IMR-90 (cell line): Measurements from ENCODE around the gene NUP50. TPM values are rescaled to one million over a fixed set of nuclear protein-coding genes. Genes with fewer than 3 reads are reported as not detected.

Source experiments
- ATAC-seq: fragments of 200-7000 bp; cut with Tn5 transposase; 2 replicates; pipeline ENCODE4 v1.9.1; 2020; ENCODE audit warnings: low read depth, mild to moderate bottlenecking, moderate library complexity
- BruUV-seq: library from RNA; stranded (reverse); fragments of 400-500 nt; replicated peaks from 2 replicates; lab custom pipeline; 2021; lab: Mats Ljungman, UMichigan
- CTCF ChIA-PET: fragments of 300-600 bp; formaldehyde crosslinking; extraction: SDS; loops from one replicate; lab custom pipeline; 2021; ENCODE audit warnings: antibody characterized with exemption; lab: Yijun Ruan, JAX
- POLR2A ChIA-PET: fragments of 300-600 bp; sonication (Branson Sonifier 250); formaldehyde crosslinking; loops from one replicate; lab custom pipeline; 2022; ENCODE audit warnings: antibody characterized with exemption; ENCODE audit not compliant: unreplicated experiment; lab: Charles Lee
- DNase-seq: peaks from one replicate; pipeline ENCODE4 v3.0.0; 2013
- H2AFZ ChIP-seq: replicated peaks from 2 replicates; pipeline ENCODE3; 2013; ENCODE audit warnings: low read length, mild to moderate bottlenecking; ENCODE audit not compliant: poor library complexity
- H2AK5ac ChIP-seq: 2 replicates; pipeline ENCODE4 v1.6.1; 2013; ENCODE audit warnings: low read depth, low read length, inconsistent platforms
- H2AK9ac ChIP-seq: replicated peaks from 2 replicates; pipeline ENCODE3; 2013; ENCODE audit warnings: mild to moderate bottlenecking, low read depth, low read length, moderate library complexity; ENCODE audit not compliant: poor library complexity
- H2BK120ac ChIP-seq: 2 replicates; pipeline ENCODE4 v1.6.1; 2013; ENCODE audit warnings: low read depth, low read length, inconsistent platforms
- H2BK15ac ChIP-seq: 3 replicates; pipeline ENCODE4 v1.6.1; 2013; ENCODE audit warnings: low read depth, low read length, inconsistent platforms
- H2BK20ac ChIP-seq: 2 replicates; pipeline ENCODE4 v1.6.1; 2013; ENCODE audit warnings: low read depth, mild to moderate bottlenecking, inconsistent platforms, low read length, moderate library complexity
- H2BK5ac ChIP-seq: 2 replicates; pipeline ENCODE4 v1.6.1; 2013; ENCODE audit warnings: mild to moderate bottlenecking, low read depth, low read length, inconsistent platforms; ENCODE audit not compliant: poor library complexity, severe bottlenecking
- H3K14ac ChIP-seq: replicated peaks from 2 replicates; pipeline ENCODE4 v1.6.1; 2013; ENCODE audit warnings: low read depth, low read length, inconsistent platforms
- H3K18ac ChIP-seq: 2 replicates; pipeline ENCODE4 v1.6.1; 2013; ENCODE audit warnings: low read depth, low read length, control low read depth
- H3K23ac ChIP-seq: 2 replicates; pipeline ENCODE4 v1.6.1; 2013; ENCODE audit warnings: low read depth, low read length, inconsistent platforms
- H3K27ac ChIP-seq: 2 replicates; pipeline ENCODE4 v1.5.1; 2013; ENCODE audit warnings: mild to moderate bottlenecking, control low read depth, low read length; ENCODE audit not compliant: insufficient read depth
- H3K27me3 ChIP-seq: 2 replicates; pipeline ENCODE4 v1.6.1; 2013; ENCODE audit warnings: low read length; ENCODE audit not compliant: control insufficient read depth, insufficient read depth
- H3K36me3 ChIP-seq: 2 replicates; pipeline ENCODE4 v1.6.1; 2013; ENCODE audit warnings: low read length, mixed read lengths; ENCODE audit not compliant: control insufficient read depth, insufficient read depth
- H3K4ac ChIP-seq: 2 replicates; pipeline ENCODE4 v1.6.1; 2013; ENCODE audit warnings: low read depth, low read length, inconsistent platforms
- H3K4me1 ChIP-seq: 2 replicates; pipeline ENCODE4 v1.6.1; 2013; ENCODE audit warnings: low read length, mixed read lengths; ENCODE audit not compliant: control insufficient read depth, insufficient read depth
- H3K4me2 ChIP-seq: 2 replicates; pipeline ENCODE4 v1.6.1; 2013; ENCODE audit warnings: low read depth, mild to moderate bottlenecking, control low read depth, low read length, moderate library complexity
- H3K4me3 ChIP-seq: 2 replicates; pipeline ENCODE4 v1.5.1; 2013; ENCODE audit warnings: low read depth, mild to moderate bottlenecking, control low read depth, low read length, moderate library complexity; ENCODE audit not compliant: insufficient read depth
- H3K56ac ChIP-seq: 2 replicates; pipeline ENCODE4 v1.6.1; 2013; ENCODE audit warnings: low read length, inconsistent platforms; ENCODE audit not compliant: insufficient read depth; ENCODE audit errors: extremely low read depth
- H3K79me1 ChIP-seq, 2 experiments: 2 replicates each; pipeline ENCODE4 v1.6.1; 2013; ENCODE audit warnings: low read length in 2 of 2, inconsistent platforms in 1 of 2, low read depth in 1 of 2
- H3K9ac ChIP-seq: 2 replicates; pipeline ENCODE4 v1.6.1; 2013; ENCODE audit warnings: low read depth, low read length, control low read depth
- H3K9me1 ChIP-seq: 2 replicates; pipeline ENCODE4 v1.6.1; 2013; ENCODE audit warnings: low read length, inconsistent platforms; ENCODE audit not compliant: insufficient read depth
- H3K9me3 ChIP-seq: 2 replicates; pipeline ENCODE4 v1.6.1; 2013; ENCODE audit warnings: low read length; ENCODE audit not compliant: control insufficient read depth, insufficient read depth
- H4K20me1 ChIP-seq: 2 replicates; pipeline ENCODE4 v1.6.1; 2013; ENCODE audit warnings: low read length, inconsistent platforms; ENCODE audit not compliant: insufficient read depth
- H4K5ac ChIP-seq: 2 replicates; pipeline ENCODE4 v1.6.1; 2013; ENCODE audit warnings: mild to moderate bottlenecking, low read depth, low read length, control low read depth
- H4K8ac ChIP-seq, 2 experiments: 2 replicates each; pipeline ENCODE4 v1.6.1; 2013; ENCODE audit warnings: low read depth in 2 of 2, low read length in 2 of 2, control low read depth in 1 of 2, inconsistent platforms in 1 of 2
- H4K91ac ChIP-seq: 2 replicates; pipeline ENCODE4 v1.6.1; 2013; ENCODE audit warnings: low read depth, low read length, inconsistent platforms; ENCODE audit not compliant: insufficient read depth
- BHLHE40 ChIP-seq: fragments of 150-350 bp; IDR thresholded peaks from 2 replicates; pipeline ENCODE4 v1.6.1; 2016; ENCODE audit warnings: mild to moderate bottlenecking, low read depth, low read length
- CEBPB ChIP-seq: IDR thresholded peaks from 2 replicates; pipeline ENCODE4 v1.6.1; 2012; ENCODE audit warnings: low read depth, low read length, improper control_type of control experiment
- CHD1 ChIP-seq: IDR thresholded peaks from 2 replicates; pipeline ENCODE4 v1.6.1; 2012; ENCODE audit warnings: low read depth, low read length, improper control_type of control experiment
- CTCF ChIP-seq: conservative IDR thresholded peaks from 2 replicates; pipeline ENCODE4 v1.5.1; 2012; ENCODE audit warnings: mild to moderate bottlenecking, low read depth, low read length, improper control_type of control experiment
- ELK1 ChIP-seq: fragments of 150-350 bp; IDR thresholded peaks from 2 replicates; pipeline ENCODE4 v1.6.1; 2016; ENCODE audit warnings: low read depth, mild to moderate bottlenecking, low read length, moderate library complexity, borderline replicate concordance
- FOS ChIP-seq: fragments of 150-350 bp; IDR thresholded peaks from 2 replicates; pipeline ENCODE4 v1.6.1; 2016; ENCODE audit warnings: low read depth, low read length
- MAFK ChIP-seq: IDR thresholded peaks from 2 replicates; pipeline ENCODE4 v1.6.1; 2012; ENCODE audit warnings: low read depth, low read length, improper control_type of control experiment
- MAZ ChIP-seq: IDR thresholded peaks from 2 replicates; pipeline ENCODE4 v1.6.1; 2012; ENCODE audit warnings: low read depth, mild to moderate bottlenecking, low read length, improper control_type of control experiment, moderate library complexity, borderline replicate concordance
- MXI1 ChIP-seq: IDR thresholded peaks from 2 replicates; pipeline ENCODE4 v1.6.1; 2012; ENCODE audit warnings: low read depth, mild to moderate bottlenecking, low read length, moderate library complexity, borderline replicate concordance
- NFE2L2 ChIP-seq: fragments of 150-350 bp; IDR thresholded peaks from 2 replicates; pipeline ENCODE4 v1.6.1; 2016; ENCODE audit warnings: low read depth, mild to moderate bottlenecking, low read length
- POLR2A ChIP-seq: IDR thresholded peaks from 2 replicates; pipeline ENCODE4 v1.6.1; 2012; ENCODE audit warnings: mild to moderate bottlenecking, low read depth, low read length
- RAD21 ChIP-seq: IDR thresholded peaks from 2 replicates; pipeline ENCODE4 v1.6.1; 2012; ENCODE audit warnings: low read length, improper control_type of control experiment
- RCOR1 ChIP-seq: IDR thresholded peaks from 2 replicates; pipeline ENCODE4 v1.6.1; 2012; ENCODE audit warnings: mild to moderate bottlenecking, low read length, improper control_type of control experiment; ENCODE audit not compliant: insufficient replicate concordance
- RFX5 ChIP-seq: IDR thresholded peaks from 2 replicates; pipeline ENCODE4 v1.8.0; 2012; ENCODE audit warnings: low read depth, mild to moderate bottlenecking, low read length, moderate library complexity
- SMC3 ChIP-seq: fragments of 150-350 bp; IDR thresholded peaks from 2 replicates; pipeline ENCODE4 v1.6.1; 2016; ENCODE audit warnings: low read depth, mild to moderate bottlenecking, antibody characterized with exemption, low read length, moderate library complexity
- USF2 ChIP-seq: fragments of 150-350 bp; IDR thresholded peaks from 2 replicates; pipeline ENCODE4 v1.6.1; 2017; ENCODE audit warnings: mild to moderate bottlenecking, antibody characterized with exemption, low read length, low read depth
- WGBS, 2 experiments: methylation state at CpG; one replicate each; pipeline versions ENCODE4 v1.1.5 to v1.1.7; 2013; ENCODE audit warnings: missing lambda C conversion rate in 2 of 2; ENCODE audit not compliant: insufficient read length in 1 of 2; ENCODE audit errors: extremely low coverage in 2 of 2; 5-methylcytosine and 5-hydroxymethylcytosine counted together
- dilution Hi-C: fragments of 300-500 bp; cut with HindIII; formaldehyde crosslinking; loops from one replicate; pipeline ENCODE4 v1.14.3; 2018; ENCODE audit warnings: low sequenced_read_pairs; ENCODE audit not compliant: unreplicated experiment
- in situ Hi-C: fragments of 300-500 bp; cut with MboI; formaldehyde crosslinking; loops from 3 replicates; pipeline ENCODE4 v1.14.3; 2019; ENCODE audit warnings: low sequenced_read_pairs, inconsistent platforms, mixed read lengths
- intact Hi-C: fragments of 100-400 bp; cut with micrococcal nuclease; formaldehyde crosslinking; loops from 2 replicates; pipeline ENCODE4 v1.10.0; 2022
- polyA plus RNA-seq, 3 experiments: library from polyadenylated mRNA; depleted of rRNA; stranded (reverse); fragments of >200 nt; gene quantifications; 2 replicates each; pipeline ENCODE4 v1.2.3, GENCODE V29; 2012; ENCODE audit warnings: low replicate concordance in 1 of 3
- total RNA-seq: library from RNA; depleted of rRNA; stranded (reverse); fragments of >200 nt; gene quantifications from 2 replicates; pipeline ENCODE4 v1.2.3, GENCODE V29; 2012

Gene NUP50
- total and polyA plus RNA-seq, 2 of the 4 experiments (the other 2 are of a cell fraction), result 12.8 to 65.4 TPM

GRCh38 chr22:45181766-45182165, 18.0 kb downstream of the NUP50 start:
- DNase-seq, result no peak
- TF ChIP-seq SMC3, result no peak
- TF ChIP-seq POLR2A, result no peak
- TF ChIP-seq MAZ, result no peak
- TF ChIP-seq CEBPB, result no peak
- no peak for TF ChIP-seq CTCF
- TF ChIP-seq CHD1, result no peak
- no peak for TF ChIP-seq FOS
- no peak for TF ChIP-seq USF2
- TF ChIP-seq MXI1, result no peak
- no peak for TF ChIP-seq BHLHE40
- TF ChIP-seq ELK1, result no peak
- no peak for TF ChIP-seq NFE2L2
- TF ChIP-seq RFX5, result no peak
- no peak for TF ChIP-seq MAFK
- no peak for TF ChIP-seq RCOR1
- no peak for TF ChIP-seq RAD21
- no peak overlapping the region for H2BK20ac ChIP-seq
- no peak overlapping the region for H3K4me3 ChIP-seq
- no peak overlapping the region for H2AFZ ChIP-seq
- H3K4me1 ChIP-seq, result no peaks in the 10 kb centered on the region
- no CpG with 5 or more reads among the region's 2 CpGs for WGBS, 2 experiments
- H4K8ac ChIP-seq, result no peak overlapping the region
- H3K27me3 ChIP-seq, result no peaks in the 10 kb centered on the region
- in situ Hi-C loops, result no loop called here
- intact Hi-C loops, result no loop called here
- H4K5ac ChIP-seq, result no peak overlapping the region
- BruUV-seq, result no TSS peak
- CTCF ChIA-PET, result no interaction called here
- no peak overlapping the region for H2BK15ac ChIP-seq
- peaks cover 51% of the 10 kb centered on the region for H3K36me3 ChIP-seq
- 0 out of 2 replicates have a peak, but pooled peaks cover 4% of the 10 kb centered on the region for H3K9me1 ChIP-seq
- no peak overlapping the region for H3K14ac ChIP-seq
- no peak overlapping the region; the same call in 1 of the 2 replicates for H2AK5ac ChIP-seq
- peaks cover 34% of the 10 kb centered on the region for H4K20me1 ChIP-seq
- no peak overlapping the region for H3K4ac ChIP-seq
- no peak overlapping the region for H2AK9ac ChIP-seq
- H3K9me3 ChIP-seq, result no peaks in the 10 kb centered on the region
- no peak overlapping the region for H3K23ac ChIP-seq
- H2BK5ac ChIP-seq, result no peak overlapping the region
- no peak overlapping the region for H3K56ac ChIP-seq
- POLR2A ChIA-PET, result interaction anchor here (0.6 kb wide), 1 partner anchor 8 kb away, joined by 16 read pairs; no protein-coding TSS in a partner anchor
- dilution Hi-C loops, result no loop called here
- H3K79me1 ChIP-seq, result peaks cover 24 to 67% of the 10 kb centered on the region in 2 experiments
- no peak overlapping the region for H3K9ac ChIP-seq
- no peak overlapping the region for H3K4me2 ChIP-seq
- H3K18ac ChIP-seq, result no peak overlapping the region
- H4K91ac ChIP-seq, result no peak overlapping the region
- H3K27ac ChIP-seq, result no peak overlapping the region
- ATAC-seq, result no peak
- H2BK120ac ChIP-seq, result no peak overlapping the region
